HepG2 (cell line): Measurements from ENCODE around the gene EMP2. TPM values are rescaled to one million over a fixed set of nuclear protein-coding genes. Genes with fewer than 3 reads are reported as not detected.
A peak's percentile ranks its signal among the peaks of the same experiment; 100 is the strongest.

Experiments
- AFF4 ChIP-seq: sonication (generic); formaldehyde crosslinking; IDR thresholded peaks from 2 replicates; pipeline ENCODE4 v1.4.0; 2020; ENCODE audit warnings: missing genetic modification reagents
- ATF2 ChIP-seq: sonication (generic); formaldehyde crosslinking; IDR thresholded peaks from 2 replicates; pipeline ENCODE4 v1.4.0; 2020; ENCODE audit warnings: missing genetic modification reagents
- EP300 ChIP-seq, 3 experiments: sonication (generic) in 1 of 3; formaldehyde crosslinking in 1 of 3; IDR thresholded peaks; 2 replicates each; pipeline versions ENCODE4 v1.5.1 to v1.6.1; 2011 to 2020; ENCODE audit warnings: low read depth in 2 of 3, low read length in 2 of 3, borderline replicate concordance in 1 of 3, improper control_type of control experiment in 1 of 3, mild to moderate bottlenecking in 1 of 3, missing genetic modification reagents in 1 of 3, moderate library complexity in 1 of 3
- MAFG ChIP-seq: sonication (generic); formaldehyde crosslinking; IDR thresholded peaks from 2 replicates; pipeline ENCODE4 v1.5.1; 2020; ENCODE audit warnings: mild to moderate bottlenecking, missing genetic modification reagents
- MAX ChIP-seq: IDR thresholded peaks from 2 replicates; pipeline ENCODE4 v1.6.1; 2012; ENCODE audit warnings: inconsistent platforms
- RFXAP ChIP-seq: sonication (generic); formaldehyde crosslinking; IDR thresholded peaks from 2 replicates; pipeline ENCODE4 v1.4.0; 2020; ENCODE audit warnings: missing genetic modification reagents, borderline replicate concordance
- SMAD1 ChIP-seq: sonication (generic); formaldehyde crosslinking; IDR thresholded peaks from 2 replicates; pipeline ENCODE4 v1.4.0; 2020; ENCODE audit warnings: missing genetic modification reagents, low read depth, mild to moderate bottlenecking, borderline replicate concordance
- SMAD3 ChIP-seq: sonication (generic); formaldehyde crosslinking; IDR thresholded peaks from 2 replicates; pipeline ENCODE4 v1.4.0; 2020; ENCODE audit warnings: missing genetic modification reagents
- ZNF280B ChIP-seq: sonication (generic); formaldehyde crosslinking; IDR thresholded peaks from 2 replicates; pipeline ENCODE4 v1.5.0; 2020; ENCODE audit warnings: missing genetic modification reagents, mild to moderate bottlenecking, borderline replicate concordance
- ZNF687 ChIP-seq: sonication (generic); formaldehyde crosslinking; IDR thresholded peaks from 2 replicates; pipeline ENCODE4 v1.5.1; 2020; ENCODE audit warnings: mild to moderate bottlenecking, missing genetic modification reagents, moderate library complexity
- ZNF784 ChIP-seq: sonication (generic); formaldehyde crosslinking; IDR thresholded peaks from 2 replicates; pipeline ENCODE4 v1.5.1; 2020; ENCODE audit warnings: missing genetic modification reagents, mild to moderate bottlenecking, borderline replicate concordance
- polyA plus RNA-seq, 8 experiments: library from polyadenylated mRNA; depleted of rRNA in 3 of 8; stranded (reverse) in 7 of 8; unstranded in 1 of 8; fragments of >200 nt; fragmentation: Illumina TruSeq in 4 of 8; extraction: Trizol in 4 of 8; gene quantifications; 2 replicates each; pipeline versions ENCODE4 v1.2.1 to v1.2.3, GENCODE V29; 2011 to 2016; ENCODE audit warnings: low read depth in 4 of 8, missing spikeins in 1 of 8, mixed read lengths in 1 of 8; ENCODE audit not compliant: insufficient read depth in 1 of 8
- total RNA-seq, 5 experiments: library from RNA; depleted of rRNA; stranded (reverse); fragments of >200 nt; fragmentation: Illumina TruSeq; extraction: Trizol; gene quantifications; 2 replicates each; pipeline ENCODE4 v1.2.3, GENCODE V29; 2016; ENCODE audit warnings: low read depth in 1 of 5

The EMP2 gene
- total and polyA plus RNA-seq, 2 of the 13 experiments (the other 11 are each of a cell fraction or from before 2014, with no cell fraction given) = 24.6 to 91.2 TPM

- TF ChIP-seq AFF4 = no peak
- no peak for TF ChIP-seq SMAD1 (CRISPR knock-in tag)
- TF ChIP-seq RFXAP = 0 out of 2 replicates have a peak, but pooled peaks have one; percentile 64
- 0 out of 2 replicates have a peak, but pooled peaks have one; percentile 53 for TF ChIP-seq SMAD3 (CRISPR knock-in tag)
- no peak for TF ChIP-seq MAX
- peak; percentile 52; the same call in 1 of the 2 replicates for TF ChIP-seq ZNF687 (CRISPR knock-in tag)
- TF ChIP-seq EP300 (IDR thresholded peaks at IDR 0.05; ENCODE audit: low read depth in 2 of 2, low read length in 2 of 2) = peak in 1 of 2 experiments; percentile 92; a peak in 1 of 4 replicates
- peak; percentile 71; the same call in 1 of the 2 replicates for TF ChIP-seq EP300 (CRISPR knock-in tag; IDR thresholded peaks at IDR 0.05; ENCODE audit: borderline replicate concordance)
- TF ChIP-seq ZNF280B (CRISPR knock-in tag) = 0 out of 2 replicates have a peak, but pooled peaks have one; percentile 37
- 0 out of 2 replicates have a peak, but pooled peaks have one; percentile 37 for TF ChIP-seq MAFG (CRISPR knock-in tag)
- 0 out of 2 replicates have a peak, but pooled peaks have one; percentile 67 for TF ChIP-seq ZNF784 (CRISPR knock-in tag)
- TF ChIP-seq ATF2 (CRISPR knock-in tag) = peak; percentile 77
Observed at GRCh38 chr16:10610499-10611184, 30.2 kb upstream of the EMP2 start (continued).
